ENCODE data around the gene LRRC8C. TPM values are rescaled to one million over a fixed set of nuclear protein-coding genes. Genes with fewer than 3 reads are reported as not detected.

Gene LRRC8C
- total RNA-seq, 2 donors from 2014 or later: 2.5 to 5.5 TPM

DNA sequence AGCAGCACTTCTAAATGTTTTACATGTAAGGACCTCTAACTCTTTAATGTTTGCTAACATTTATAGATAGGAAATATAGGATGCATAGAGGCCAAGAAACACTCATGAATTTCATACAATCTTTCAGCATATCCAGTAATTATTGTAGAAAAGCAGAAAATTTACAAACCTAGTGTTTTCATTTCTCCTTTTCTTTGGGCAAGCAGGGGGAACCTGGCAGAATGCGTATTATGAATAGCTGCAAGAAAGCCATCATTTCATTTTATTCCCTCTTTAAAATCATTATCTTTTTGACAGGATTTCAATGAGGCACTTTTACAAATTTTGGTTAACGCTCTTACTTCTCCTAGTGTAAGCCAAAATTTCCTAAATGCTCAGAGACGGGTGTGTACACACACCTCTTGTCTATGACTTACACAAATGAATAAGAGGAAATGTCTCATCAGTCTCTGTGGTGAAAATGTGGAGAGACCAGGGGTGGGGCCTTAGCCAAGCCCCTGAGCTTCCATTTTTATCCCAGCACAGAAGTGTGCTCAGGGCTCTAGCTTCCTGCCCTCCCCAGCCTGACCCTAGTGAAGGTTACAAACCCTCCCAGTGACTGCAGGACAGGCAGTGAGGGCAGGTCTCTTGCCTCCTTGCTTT is 91.6 kb downstream of the LRRC8C start:
- Histone ChIP-seq H3K4me3 (ENCODE audit: low read length) (no peak overlapping the region), H3K4me1 (ENCODE audit: control insufficient read depth, insufficient read depth, low read length) (peaks cover 3% of the 10 kb centered on the region), H3K9me3 (ENCODE audit: control insufficient read depth, low read length) (no peaks in the 10 kb centered on the region), H3K36me3 (ENCODE audit: control insufficient read depth, insufficient read depth, low read length) (no peaks in the 10 kb centered on the region), H3K27ac (ENCODE audit: low read depth, low read length) (no peak overlapping the region), H3K9ac (ENCODE audit: extremely low read depth, low read length, poor library complexity, severe bottlenecking) (no peak overlapping the region), H3K27me3 (ENCODE audit: control insufficient read depth, insufficient read depth, low read length, poor library complexity, severe bottlenecking) (no peaks in the 10 kb centered on the region)
- H3K4me1 Mint-ChIP-seq: no peaks in the 10 kb centered on the region
- peaks cover 7% of the 10 kb centered on the region for H3K27me3 Mint-ChIP-seq (ENCODE audit: insufficient read depth)
- WGBS, 2 experiments (ENCODE audit: insufficient coverage in 1 of 2, insufficient read length in 1 of 2): 89 to 93% methylated on average over 3 of the region's 3 CpGs
- H3K27ac Mint-ChIP-seq: no peak overlapping the region
- H3K36me3 Mint-ChIP-seq (ENCODE audit: low read depth): no peaks in the 10 kb centered on the region
- TF ChIP-seq, protein P1, sequence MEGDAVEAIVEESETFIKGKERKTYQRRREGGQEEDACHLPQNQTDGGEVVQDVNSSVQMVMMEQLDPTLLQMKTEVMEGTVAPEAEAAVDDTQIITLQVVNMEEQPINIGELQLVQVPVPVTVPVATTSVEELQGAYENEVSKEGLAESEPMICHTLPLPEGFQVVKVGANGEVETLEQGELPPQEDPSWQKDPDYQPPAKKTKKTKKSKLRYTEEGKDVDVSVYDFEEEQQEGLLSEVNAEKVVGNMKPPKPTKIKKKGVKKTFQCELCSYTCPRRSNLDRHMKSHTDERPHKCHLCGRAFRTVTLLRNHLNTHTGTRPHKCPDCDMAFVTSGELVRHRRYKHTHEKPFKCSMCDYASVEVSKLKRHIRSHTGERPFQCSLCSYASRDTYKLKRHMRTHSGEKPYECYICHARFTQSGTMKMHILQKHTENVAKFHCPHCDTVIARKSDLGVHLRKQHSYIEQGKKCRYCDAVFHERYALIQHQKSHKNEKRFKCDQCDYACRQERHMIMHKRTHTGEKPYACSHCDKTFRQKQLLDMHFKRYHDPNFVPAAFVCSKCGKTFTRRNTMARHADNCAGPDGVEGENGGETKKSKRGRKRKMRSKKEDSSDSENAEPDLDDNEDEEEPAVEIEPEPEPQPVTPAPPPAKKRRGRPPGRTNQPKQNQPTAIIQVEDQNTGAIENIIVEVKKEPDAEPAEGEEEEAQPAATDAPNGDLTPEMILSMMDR (conservative IDR thresholded peaks at IDR 0.05): no peak
- H3K4me3 Mint-ChIP-seq: no peak overlapping the region
- H3K9me3 Mint-ChIP-seq: no peaks in the 10 kb centered on the region
- DNase-seq: no peak

GRCh38 chr1:89725011-89725370 is 92.1 kb downstream of the LRRC8C start:
- 87 to 93% methylated on average over 3 to 4 of the region's 4 CpGs for WGBS, 2 experiments (ENCODE audit: insufficient coverage in 1 of 2, insufficient read length in 1 of 2)
- no peaks in the 10 kb centered on the region for H3K36me3 Mint-ChIP-seq (ENCODE audit: low read depth)
- Histone ChIP-seq H3K36me3 (ENCODE audit: control insufficient read depth, insufficient read depth, low read length) (no peaks in the 10 kb centered on the region), H3K4me1 (ENCODE audit: control insufficient read depth, insufficient read depth, low read length) (peaks cover 3% of the 10 kb centered on the region), H3K4me3 (ENCODE audit: low read length) (no peak overlapping the region), H3K9me3 (ENCODE audit: control insufficient read depth, low read length) (no peaks in the 10 kb centered on the region), H3K27me3 (ENCODE audit: control insufficient read depth, insufficient read depth, low read length, poor library complexity, severe bottlenecking) (no peaks in the 10 kb centered on the region), H3K9ac (ENCODE audit: extremely low read depth, low read length, poor library complexity, severe bottlenecking) (no peak overlapping the region), H3K27ac (ENCODE audit: low read depth, low read length) (no peak overlapping the region)
- H3K27ac Mint-ChIP-seq: no peak overlapping the region
- no peaks in the 10 kb centered on the region for H3K4me1 Mint-ChIP-seq
- TF ChIP-seq, protein P1 (conservative IDR thresholded peaks at IDR 0.05): no peak
- peaks cover 7% of the 10 kb centered on the region for H3K27me3 Mint-ChIP-seq (ENCODE audit: insufficient read depth)
- DNase-seq: no peak
- H3K9me3 Mint-ChIP-seq: no peaks in the 10 kb centered on the region
- no peak overlapping the region for H3K4me3 Mint-ChIP-seq

DNA sequence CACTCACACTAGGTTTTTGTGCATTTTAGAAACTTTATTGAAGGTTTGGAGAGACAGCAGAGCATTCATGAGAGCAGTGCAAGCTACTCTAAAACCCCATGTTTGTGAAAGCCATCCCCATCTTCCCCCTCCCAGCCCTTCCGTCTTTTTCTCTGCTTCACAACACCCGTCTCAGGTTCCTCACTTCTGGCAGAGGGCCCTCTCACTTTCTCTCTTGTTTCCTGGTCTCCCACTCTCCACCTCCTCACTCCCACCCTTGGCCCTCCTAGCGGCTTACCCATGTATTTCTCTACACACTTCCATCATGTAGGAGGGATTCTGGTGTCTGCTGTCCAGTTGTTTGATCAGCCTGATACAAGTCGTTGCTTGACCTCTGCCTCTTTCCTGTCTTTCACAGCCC is 92.7 kb downstream of the LRRC8C start:
- TF ChIP-seq, protein P1 (conservative IDR thresholded peaks at IDR 0.05): no peak
- H3K9me3 Mint-ChIP-seq: no peaks in the 10 kb centered on the region
- no peak overlapping the region for H3K9ac ChIP-seq (ENCODE audit: extremely low read depth, low read length, poor library complexity, severe bottlenecking)
- no peaks in the 10 kb centered on the region for H3K36me3 Mint-ChIP-seq (ENCODE audit: low read depth)
- H3K27ac Mint-ChIP-seq: no peak overlapping the region
- H3K4me1 ChIP-seq (ENCODE audit: control insufficient read depth, insufficient read depth, low read length): peaks cover 3% of the 10 kb centered on the region
- no peaks in the 10 kb centered on the region for H3K9me3 ChIP-seq (ENCODE audit: control insufficient read depth, low read length)
- H3K27ac ChIP-seq (ENCODE audit: low read depth, low read length): no peak overlapping the region
- WGBS, 2 experiments (ENCODE audit: insufficient coverage in 1 of 2, insufficient read length in 1 of 2): 85 to 100% methylated on average over 4 of the region's 4 CpGs
- H3K27me3 Mint-ChIP-seq (ENCODE audit: insufficient read depth): peaks cover 7% of the 10 kb centered on the region
- no peaks in the 10 kb centered on the region for H3K27me3 ChIP-seq (ENCODE audit: control insufficient read depth, insufficient read depth, low read length, poor library complexity, severe bottlenecking)
- no peak overlapping the region for H3K4me3 ChIP-seq (ENCODE audit: low read length)
- no peaks in the 10 kb centered on the region for H3K36me3 ChIP-seq (ENCODE audit: control insufficient read depth, insufficient read depth, low read length)
- no peak overlapping the region for H3K4me3 Mint-ChIP-seq
- DNase-seq: no peak
- H3K4me1 Mint-ChIP-seq: no peaks in the 10 kb centered on the region
